ENCODE measurements around the gene C3. TPM values are rescaled to one million over a fixed set of nuclear protein-coding genes. Genes with fewer than 3 reads are reported as not detected.

C3 gene
- total and polyA plus RNA-seq, 2 of the 13 experiments (the other 11 are each of a cell fraction or from before 2014, with no cell fraction given): 1,455 to 6,272 TPM

DNA sequence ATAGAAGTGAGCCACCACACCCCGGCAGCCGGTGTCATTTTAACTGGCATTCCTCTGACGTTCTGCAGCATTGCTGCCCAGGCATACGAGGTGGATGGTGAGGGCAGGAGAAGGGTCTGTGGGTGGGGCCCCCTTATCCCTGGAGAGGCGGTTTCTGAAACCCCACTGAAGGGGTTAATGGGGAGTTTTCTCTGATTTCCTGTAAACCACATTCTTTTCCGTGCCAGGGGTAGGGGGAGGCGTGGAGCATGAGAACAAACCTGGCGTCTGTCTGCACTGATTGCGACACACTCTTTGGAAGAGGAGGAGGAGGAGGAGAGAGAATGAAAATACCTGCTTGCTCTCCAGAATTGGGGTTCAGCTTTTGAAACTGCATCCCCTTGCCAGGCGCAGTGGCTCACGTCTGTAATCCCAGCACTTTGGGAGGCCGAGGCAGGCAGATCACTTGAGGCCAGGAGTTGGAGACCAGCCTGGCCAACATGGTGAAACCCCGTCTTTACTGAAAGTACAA is 2.7 kb upstream of the C3 start (continued):
- no peak for TF ChIP-seq ZNF674 (CRISPR knock-in tag; IDR thresholded peaks at IDR 0.05; ENCODE audit: low read depth)
- TF ChIP-seq, protein P1, sequence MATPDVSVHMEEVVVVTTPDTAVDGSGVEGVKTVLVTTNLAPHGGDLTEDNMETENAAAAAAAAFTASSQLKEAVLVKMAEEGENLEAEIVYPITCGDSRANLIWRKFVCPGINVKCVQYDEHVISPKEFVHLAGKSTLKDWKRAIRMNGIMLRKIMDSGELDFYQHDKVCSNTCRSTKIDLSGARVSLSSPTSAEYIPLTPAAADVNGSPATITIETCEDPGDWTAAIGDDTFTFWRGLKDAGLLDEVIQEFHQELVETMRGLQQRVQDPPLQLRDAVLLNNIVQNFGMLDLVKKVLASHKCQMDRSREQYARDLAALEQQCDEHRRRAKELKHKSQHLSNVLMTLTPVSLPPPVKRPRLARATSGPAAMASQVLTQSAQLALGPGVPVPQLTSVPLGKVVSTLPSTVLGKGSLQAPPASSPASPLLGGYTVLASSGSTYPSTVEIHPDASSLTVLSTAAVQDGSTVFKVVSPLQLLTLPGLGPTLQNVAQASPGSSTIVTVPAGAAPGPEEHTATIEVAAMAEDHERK (CRISPR knock-in tag; IDR thresholded peaks at IDR 0.05; ENCODE audit: low read depth): no peak
- peak; percentile 70; the same call in 1 of the 2 replicates for TF ChIP-seq NR2F2 (IDR thresholded peaks at IDR 0.05; ENCODE audit: borderline replicate concordance, low read depth)
- TF ChIP-seq ZNF747 (CRISPR knock-in tag; IDR thresholded peaks at IDR 0.05; ENCODE audit: borderline replicate concordance): peak; percentile 56; the same call in 1 of the 2 replicates
- no peak for TF ChIP-seq ZNF451 (CRISPR knock-in tag; IDR thresholded peaks at IDR 0.05)
- TF ChIP-seq, protein P2, sequence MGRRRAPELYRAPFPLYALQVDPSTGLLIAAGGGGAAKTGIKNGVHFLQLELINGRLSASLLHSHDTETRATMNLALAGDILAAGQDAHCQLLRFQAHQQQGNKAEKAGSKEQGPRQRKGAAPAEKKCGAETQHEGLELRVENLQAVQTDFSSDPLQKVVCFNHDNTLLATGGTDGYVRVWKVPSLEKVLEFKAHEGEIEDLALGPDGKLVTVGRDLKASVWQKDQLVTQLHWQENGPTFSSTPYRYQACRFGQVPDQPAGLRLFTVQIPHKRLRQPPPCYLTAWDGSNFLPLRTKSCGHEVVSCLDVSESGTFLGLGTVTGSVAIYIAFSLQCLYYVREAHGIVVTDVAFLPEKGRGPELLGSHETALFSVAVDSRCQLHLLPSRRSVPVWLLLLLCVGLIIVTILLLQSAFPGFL (CRISPR knock-in tag; IDR thresholded peaks at IDR 0.05): no peak
- TF ChIP-seq ZBTB8A (CRISPR knock-in tag; IDR thresholded peaks at IDR 0.05; ENCODE audit: borderline replicate concordance, low read depth): no peak
- no peak for TF ChIP-seq SYNCRIP (IDR thresholded peaks at IDR 0.05; ENCODE audit: insufficient read depth, low read depth, low read length)
- no peak for TF ChIP-seq ATF1 (CRISPR knock-in tag; IDR thresholded peaks at IDR 0.05)
- TF ChIP-seq ZNF746 (CRISPR knock-in tag; IDR thresholded peaks at IDR 0.05): peak; percentile 85; the same call in 1 of the 2 replicates
- TF ChIP-seq, protein P3, sequence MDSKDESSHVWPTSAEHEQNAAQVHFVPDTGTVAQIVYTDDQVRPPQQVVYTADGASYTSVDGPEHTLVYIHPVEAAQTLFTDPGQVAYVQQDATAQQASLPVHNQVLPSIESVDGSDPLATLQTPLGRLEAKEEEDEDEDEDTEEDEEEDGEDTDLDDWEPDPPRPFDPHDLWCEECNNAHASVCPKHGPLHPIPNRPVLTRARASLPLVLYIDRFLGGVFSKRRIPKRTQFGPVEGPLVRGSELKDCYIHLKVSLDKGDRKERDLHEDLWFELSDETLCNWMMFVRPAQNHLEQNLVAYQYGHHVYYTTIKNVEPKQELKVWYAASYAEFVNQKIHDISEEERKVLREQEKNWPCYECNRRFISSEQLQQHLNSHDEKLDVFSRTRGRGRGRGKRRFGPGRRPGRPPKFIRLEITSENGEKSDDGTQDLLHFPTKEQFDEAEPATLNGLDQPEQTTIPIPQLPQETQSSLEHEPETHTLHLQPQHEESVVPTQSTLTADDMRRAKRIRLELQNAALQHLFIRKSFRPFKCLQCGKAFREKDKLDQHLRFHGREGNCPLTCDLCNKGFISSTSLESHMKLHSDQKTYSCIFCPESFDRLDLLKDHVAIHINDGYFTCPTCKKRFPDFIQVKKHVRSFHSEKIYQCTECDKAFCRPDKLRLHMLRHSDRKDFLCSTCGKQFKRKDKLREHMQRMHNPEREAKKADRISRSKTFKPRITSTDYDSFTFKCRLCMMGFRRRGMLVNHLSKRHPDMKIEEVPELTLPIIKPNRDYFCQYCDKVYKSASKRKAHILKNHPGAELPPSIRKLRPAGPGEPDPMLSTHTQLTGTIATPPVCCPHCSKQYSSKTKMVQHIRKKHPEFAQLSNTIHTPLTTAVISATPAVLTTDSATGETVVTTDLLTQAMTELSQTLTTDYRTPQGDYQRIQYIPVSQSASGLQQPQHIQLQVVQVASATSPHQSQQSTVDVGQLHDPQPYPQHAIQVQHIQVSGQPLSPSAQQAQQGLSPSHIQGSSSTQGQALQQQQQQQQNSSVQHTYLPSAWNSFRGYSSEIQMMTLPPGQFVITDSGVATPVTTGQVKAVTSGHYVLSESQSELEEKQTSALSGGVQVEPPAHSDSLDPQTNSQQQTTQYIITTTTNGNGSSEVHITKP (CRISPR knock-in tag; IDR thresholded peaks at IDR 0.05; ENCODE audit: low read depth): peak; percentile 90
- TF ChIP-seq, protein P4, sequence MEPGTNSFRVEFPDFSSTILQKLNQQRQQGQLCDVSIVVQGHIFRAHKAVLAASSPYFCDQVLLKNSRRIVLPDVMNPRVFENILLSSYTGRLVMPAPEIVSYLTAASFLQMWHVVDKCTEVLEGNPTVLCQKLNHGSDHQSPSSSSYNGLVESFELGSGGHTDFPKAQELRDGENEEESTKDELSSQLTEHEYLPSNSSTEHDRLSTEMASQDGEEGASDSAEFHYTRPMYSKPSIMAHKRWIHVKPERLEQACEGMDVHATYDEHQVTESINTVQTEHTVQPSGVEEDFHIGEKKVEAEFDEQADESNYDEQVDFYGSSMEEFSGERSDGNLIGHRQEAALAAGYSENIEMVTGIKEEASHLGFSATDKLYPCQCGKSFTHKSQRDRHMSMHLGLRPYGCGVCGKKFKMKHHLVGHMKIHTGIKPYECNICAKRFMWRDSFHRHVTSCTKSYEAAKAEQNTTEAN (CRISPR knock-in tag; conservative IDR thresholded peaks at IDR 0.05): no peak
- TF ChIP-seq ZNF83 (CRISPR knock-in tag; IDR thresholded peaks at IDR 0.05; ENCODE audit: borderline replicate concordance): no peak
- TF ChIP-seq, protein P5, sequence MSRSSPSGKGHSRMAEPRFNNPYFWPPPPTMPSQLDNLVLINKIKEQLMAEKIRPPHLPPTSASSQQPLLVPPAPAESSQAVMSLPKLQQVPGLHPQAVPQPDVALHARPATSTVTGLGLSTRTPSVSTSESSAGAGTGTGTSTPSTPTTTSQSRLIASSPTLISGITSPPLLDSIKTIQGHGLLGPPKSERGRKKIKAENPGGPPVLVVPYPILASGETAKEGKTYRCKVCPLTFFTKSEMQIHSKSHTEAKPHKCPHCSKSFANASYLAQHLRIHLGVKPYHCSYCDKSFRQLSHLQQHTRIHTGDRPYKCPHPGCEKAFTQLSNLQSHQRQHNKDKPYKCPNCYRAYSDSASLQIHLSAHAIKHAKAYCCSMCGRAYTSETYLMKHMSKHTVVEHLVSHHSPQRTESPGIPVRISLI (CRISPR knock-in tag; IDR thresholded peaks at IDR 0.05; ENCODE audit: borderline replicate concordance): no peak
- no peak for TF ChIP-seq ZNF589 (CRISPR knock-in tag; conservative IDR thresholded peaks at IDR 0.05)
- no peak for TF ChIP-seq TMF1 (CRISPR knock-in tag; IDR thresholded peaks at IDR 0.05; ENCODE audit: low read depth)
